Measurements from ENCODE around the gene RASL10A. TPM values are rescaled to one million over a fixed set of nuclear protein-coding genes. Genes with fewer than 3 reads are reported as not detected.

RASL10A gene
- total and polyA plus RNA-seq, 2 experiments from 2014 or later = 0.33 to 6.3 TPM

DNA sequence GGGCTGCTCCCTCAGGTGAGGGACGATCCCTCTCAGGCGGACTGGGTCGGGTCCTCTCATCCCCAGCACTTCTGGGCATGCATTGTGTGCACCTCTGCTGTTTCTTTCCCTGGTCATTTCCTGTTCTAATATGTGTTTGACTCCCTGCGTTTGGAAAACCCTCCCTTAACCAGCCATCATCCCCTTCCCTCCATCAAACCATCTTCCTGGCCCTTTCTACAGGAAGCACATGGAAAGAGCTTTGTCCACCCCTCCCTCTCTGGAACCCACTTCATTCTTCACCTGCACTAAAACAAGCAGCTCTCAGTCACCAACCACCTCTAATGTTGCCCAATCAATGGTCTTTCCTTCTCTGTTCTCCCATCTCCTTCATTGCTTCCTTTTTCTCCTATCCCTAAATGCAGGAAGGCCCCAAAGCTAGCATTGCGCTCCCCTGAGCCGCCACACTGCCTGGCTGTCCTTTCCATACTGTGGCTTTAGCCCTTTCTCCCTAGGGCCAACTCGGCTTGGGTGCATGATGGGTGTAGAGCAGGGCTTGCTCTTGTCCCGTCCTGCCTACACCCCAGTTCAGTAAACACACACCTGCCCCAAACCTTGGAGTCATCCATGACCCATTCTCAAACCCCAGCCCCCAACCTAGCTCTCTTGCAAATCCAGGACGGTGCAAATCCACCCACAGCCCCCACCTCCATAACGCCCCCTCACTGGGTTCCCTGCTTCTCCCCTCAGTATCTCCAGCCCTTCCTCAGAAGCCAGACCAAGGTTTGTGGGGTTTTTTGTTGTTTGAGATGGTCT is 14.5 kb downstream of the RASL10A start:
- H3K4me3 ChIP-seq = no peak overlapping the region

DNA sequence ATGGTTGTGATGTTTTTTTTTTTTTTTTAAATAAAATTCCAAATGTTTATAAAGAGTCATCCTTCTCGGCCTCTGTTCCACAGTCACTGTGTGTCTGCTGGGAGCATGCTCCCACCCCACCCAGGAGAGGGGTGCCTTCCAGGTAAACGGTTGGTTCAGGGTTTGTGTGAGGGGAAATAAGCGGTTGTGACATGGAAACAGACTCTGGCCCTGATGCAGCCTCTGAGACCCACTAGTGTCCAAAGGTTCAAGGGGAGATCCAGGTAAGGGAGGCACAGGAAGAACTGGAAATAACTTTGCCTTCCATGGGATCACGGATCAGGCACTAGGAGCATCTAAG is 15.1 kb downstream of the RASL10A start:
- DNase-seq (ENCODE audit: low spot score) = no peak
- Histone ChIP-seq H3K27me3 (no peaks in the 10 kb centered on the region), H3K4me1 (ENCODE audit: insufficient read depth) (no peaks in the 10 kb centered on the region), H3K27ac (no peak overlapping the region), H3K9me3 (ENCODE audit: low read depth) (no peaks in the 10 kb centered on the region), H3K9me2 (replicated peaks; ENCODE audit: insufficient read depth) (no peaks in the 10 kb centered on the region), H2AFZ (no peak overlapping the region), H3K36me3 (replicated peaks; ENCODE audit: insufficient read depth, low read depth) (peaks cover 16% of the 10 kb centered on the region), H4K20me1 (ENCODE audit: insufficient read depth, poor library complexity, severe bottlenecking) (peaks cover 21% of the 10 kb centered on the region), H3K4me3 (no peak overlapping the region), H3K79me2 (peaks cover 3% of the 10 kb centered on the region), H3K4me2 (no peak overlapping the region)
- no peak for TF ChIP-seq CTCF (IDR thresholded peaks at IDR 0.05; ENCODE audit: poor library complexity)
- WGBS (ENCODE audit: low lambda C conversion rate, missing lambda C conversion rate) = 79% methylated on average over 4 of the region's 4 CpGs

More for the DNA sequence above, 14.5 kb downstream of the RASL10A start:
- TF ChIP-seq EZH2 (IDR thresholded peaks at IDR 0.05; ENCODE audit: borderline replicate concordance) (no peak), EZH2phosphoT487 (IDR thresholded peaks at IDR 0.05; ENCODE audit: low read depth, severe bottlenecking, unreplicated experiment) (no peak), CTCF (IDR thresholded peaks at IDR 0.05; ENCODE audit: poor library complexity) (no peak)
- H3K9me2 ChIP-seq (replicated peaks; ENCODE audit: insufficient read depth) = no peaks in the 10 kb centered on the region
- H3K36me3 ChIP-seq (replicated peaks; ENCODE audit: insufficient read depth, low read depth) = peaks cover 15% of the 10 kb centered on the region
- no peaks in the 10 kb centered on the region for H3K4me1 ChIP-seq (ENCODE audit: insufficient read depth)
- no peak overlapping the region for H3K27ac ChIP-seq
- 88% methylated on average over 10 of the region's 10 CpGs for WGBS (ENCODE audit: low lambda C conversion rate, missing lambda C conversion rate)
- DNase-seq (ENCODE audit: low spot score) = no peak
- peaks cover 3% of the 10 kb centered on the region for H3K79me2 ChIP-seq
- no peaks in the 10 kb centered on the region for H3K27me3 ChIP-seq
- H4K20me1 ChIP-seq (ENCODE audit: insufficient read depth, poor library complexity, severe bottlenecking) = peaks cover 16% of the 10 kb centered on the region
- H3K9me3 ChIP-seq (ENCODE audit: low read depth) = no peaks in the 10 kb centered on the region
- no peak overlapping the region for H3K4me2 ChIP-seq
- H2AFZ ChIP-seq = no peak overlapping the region

DNA sequence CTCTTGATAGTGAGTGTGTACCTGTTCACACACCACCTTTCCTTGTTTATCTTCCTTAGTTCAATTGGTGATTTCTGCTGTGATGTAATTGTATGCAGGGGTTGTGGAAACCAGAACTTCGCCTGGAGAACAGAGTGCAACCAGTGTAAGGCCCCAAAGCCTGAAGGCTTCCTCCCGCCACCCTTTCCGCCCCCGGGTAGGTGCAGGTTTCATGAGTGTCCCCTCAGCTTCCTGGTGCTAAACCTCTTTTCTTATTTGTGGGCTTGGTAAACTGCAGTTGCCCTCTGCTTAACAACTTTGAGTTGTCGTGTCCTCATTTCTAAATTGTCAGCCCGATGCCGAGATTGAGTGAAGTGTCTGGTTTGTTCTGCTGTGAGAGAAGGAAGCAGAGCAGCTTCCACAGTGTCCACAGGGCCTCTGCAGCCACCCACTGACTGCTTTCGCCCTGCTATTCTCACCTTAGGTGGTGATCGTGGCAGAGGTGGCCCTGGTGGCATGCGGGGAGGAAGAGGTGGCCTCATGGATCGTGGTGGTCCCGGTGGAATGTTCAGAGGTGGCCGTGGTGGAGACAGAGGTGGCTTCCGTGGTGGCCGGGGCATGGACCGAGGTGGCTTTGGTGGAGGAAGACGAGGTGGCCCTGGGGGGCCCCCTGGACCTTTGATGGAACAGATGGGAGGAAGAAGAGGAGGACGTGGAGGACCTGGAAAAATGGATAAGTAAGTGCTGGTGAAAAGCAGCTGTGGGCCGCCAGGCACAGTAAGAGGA is 16.2 kb downstream of the RASL10A start:
- no peak overlapping the region for H3K4me2 ChIP-seq

More for the DNA sequence above, 16.2 kb downstream of the RASL10A start:
- Histone ChIP-seq H3K79me2 (peaks cover 9% of the 10 kb centered on the region), H3K9me3 (ENCODE audit: low read depth) (no peaks in the 10 kb centered on the region), H3K27ac (no peak overlapping the region), H3K36me3 (replicated peaks; ENCODE audit: insufficient read depth, low read depth) (peaks cover 19% of the 10 kb centered on the region), H3K4me3 (no peak overlapping the region), H3K4me1 (ENCODE audit: insufficient read depth) (no peaks in the 10 kb centered on the region), H3K9me2 (replicated peaks; ENCODE audit: insufficient read depth) (no peaks in the 10 kb centered on the region), H3K27me3 (no peaks in the 10 kb centered on the region), H4K20me1 (ENCODE audit: insufficient read depth, poor library complexity, severe bottlenecking) (peaks cover 24% of the 10 kb centered on the region), H2AFZ (no peak overlapping the region)
- DNase-seq (ENCODE audit: low spot score) = no peak
- TF ChIP-seq CTCF (IDR thresholded peaks at IDR 0.05; ENCODE audit: poor library complexity) (no peak), EZH2phosphoT487 (IDR thresholded peaks at IDR 0.05; ENCODE audit: low read depth, severe bottlenecking, unreplicated experiment) (no peak), EZH2 (IDR thresholded peaks at IDR 0.05; ENCODE audit: borderline replicate concordance) (no peak)
- 97% methylated on average over 19 of the region's 19 CpGs for WGBS (ENCODE audit: low lambda C conversion rate, missing lambda C conversion rate)

All from hepatocyte (in vitro differentiated cells).